ENCODE measurements around the gene TLX3.
A peak's percentile ranks its signal among the peaks of the same experiment; 100 is the strongest.

The TLX3 gene

DNA sequence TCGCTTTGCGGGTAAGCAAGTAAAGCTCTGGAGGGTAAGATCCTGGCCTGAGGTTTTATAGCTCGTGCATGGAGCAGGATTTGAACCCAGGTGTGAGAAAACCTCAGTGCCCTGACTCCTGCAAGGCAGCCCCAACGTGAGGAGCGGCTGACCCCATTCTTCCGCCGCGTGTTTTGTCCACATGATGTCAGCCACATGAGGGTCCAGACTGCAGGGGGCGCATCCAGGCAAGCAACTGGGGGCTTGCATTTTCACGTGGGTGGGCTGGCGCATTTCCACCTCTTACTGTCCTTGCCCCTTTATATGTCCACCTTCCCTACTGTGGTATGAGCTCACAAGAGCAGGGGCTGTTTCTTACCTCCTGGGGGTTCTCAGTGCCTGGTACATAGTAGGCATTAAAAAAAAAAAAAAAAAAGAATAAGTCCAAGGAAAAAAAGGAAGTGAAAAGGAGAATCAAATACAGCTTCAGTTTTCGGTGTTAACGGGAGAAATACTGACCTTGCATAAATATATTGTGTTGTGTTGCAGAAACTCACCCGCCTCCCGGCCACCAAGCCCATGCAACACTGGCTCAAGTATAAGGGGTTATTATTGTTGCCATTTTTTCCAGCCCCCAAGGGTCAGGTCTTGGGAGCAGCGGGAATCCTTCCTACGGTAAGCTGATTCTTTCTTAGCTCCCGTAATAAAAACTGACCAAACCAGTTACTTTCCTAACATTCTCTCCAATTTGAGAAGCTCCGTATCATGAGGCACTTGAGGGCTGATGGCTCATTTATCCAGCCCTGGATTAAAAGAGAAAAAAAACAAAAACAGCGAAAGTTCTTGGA is 15.0 kb downstream of the TLX3 start:
- H3K27ac ChIP-seq = no peak overlapping the region
- no peak for TF ChIP-seq ZFX (IDR thresholded peaks at IDR 0.05; ENCODE audit: borderline replicate concordance)
- TF ChIP-seq, protein P1, sequence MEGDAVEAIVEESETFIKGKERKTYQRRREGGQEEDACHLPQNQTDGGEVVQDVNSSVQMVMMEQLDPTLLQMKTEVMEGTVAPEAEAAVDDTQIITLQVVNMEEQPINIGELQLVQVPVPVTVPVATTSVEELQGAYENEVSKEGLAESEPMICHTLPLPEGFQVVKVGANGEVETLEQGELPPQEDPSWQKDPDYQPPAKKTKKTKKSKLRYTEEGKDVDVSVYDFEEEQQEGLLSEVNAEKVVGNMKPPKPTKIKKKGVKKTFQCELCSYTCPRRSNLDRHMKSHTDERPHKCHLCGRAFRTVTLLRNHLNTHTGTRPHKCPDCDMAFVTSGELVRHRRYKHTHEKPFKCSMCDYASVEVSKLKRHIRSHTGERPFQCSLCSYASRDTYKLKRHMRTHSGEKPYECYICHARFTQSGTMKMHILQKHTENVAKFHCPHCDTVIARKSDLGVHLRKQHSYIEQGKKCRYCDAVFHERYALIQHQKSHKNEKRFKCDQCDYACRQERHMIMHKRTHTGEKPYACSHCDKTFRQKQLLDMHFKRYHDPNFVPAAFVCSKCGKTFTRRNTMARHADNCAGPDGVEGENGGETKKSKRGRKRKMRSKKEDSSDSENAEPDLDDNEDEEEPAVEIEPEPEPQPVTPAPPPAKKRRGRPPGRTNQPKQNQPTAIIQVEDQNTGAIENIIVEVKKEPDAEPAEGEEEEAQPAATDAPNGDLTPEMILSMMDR (IDR thresholded peaks at IDR 0.05) = no peak

DNA sequence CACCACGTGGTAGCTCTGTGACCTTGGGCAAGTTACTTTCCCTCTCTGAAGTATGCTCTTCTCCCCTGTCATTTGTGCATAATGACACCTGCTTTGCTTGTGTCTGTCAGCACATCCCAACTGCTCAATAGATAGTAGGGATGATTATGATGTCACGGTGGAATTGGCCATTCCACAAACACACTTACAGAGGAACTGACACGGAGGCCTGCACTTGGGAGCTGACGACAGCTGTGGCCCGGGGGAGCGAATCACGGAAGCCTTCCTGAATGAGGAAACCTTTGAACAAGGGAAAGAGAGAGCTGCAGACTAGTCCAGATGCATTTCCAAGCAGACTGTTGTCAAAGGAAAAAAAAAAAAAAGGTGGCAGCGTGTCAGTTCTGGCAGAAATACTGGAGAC is 21.0 kb downstream of the TLX3 start:
- TF ChIP-seq, protein P1 (IDR thresholded peaks at IDR 0.05) = no peak
- no peak for TF ChIP-seq ZFX (IDR thresholded peaks at IDR 0.05; ENCODE audit: borderline replicate concordance)
- H3K27ac ChIP-seq = no peak overlapping the region

DNA sequence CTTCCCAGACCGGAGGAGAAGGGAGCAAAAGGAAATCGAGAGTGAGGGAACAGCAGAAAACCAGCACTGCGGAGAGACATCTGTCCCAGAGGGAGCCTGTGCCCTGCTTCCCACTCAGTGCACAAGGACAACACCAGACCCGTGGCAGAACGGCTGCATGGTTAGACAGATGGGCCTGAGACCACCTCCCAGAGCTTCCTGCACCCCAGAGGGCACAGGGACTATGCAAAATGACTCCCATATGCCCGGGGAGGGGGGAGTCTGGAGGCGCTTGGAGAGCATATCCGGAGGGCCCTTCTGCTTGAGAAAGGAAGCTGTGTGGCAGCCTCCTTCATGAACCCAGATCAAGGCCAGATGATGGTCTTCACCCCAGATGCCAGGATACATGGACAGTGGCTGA is 26.6 kb downstream of the TLX3 start:
- TF ChIP-seq, protein P1 (IDR thresholded peaks at IDR 0.05) = no peak
- no peak for TF ChIP-seq ZFX (IDR thresholded peaks at IDR 0.05; ENCODE audit: borderline replicate concordance)
- no peak overlapping the region for H3K27ac ChIP-seq

GRCh38 chr5:171336521-171337209 is 27.6 kb downstream of the TLX3 start:
- TF ChIP-seq ZFX (IDR thresholded peaks at IDR 0.05; ENCODE audit: borderline replicate concordance) = no peak
- TF ChIP-seq, protein P1 (IDR thresholded peaks at IDR 0.05) = peak; percentile 86
- H3K27ac ChIP-seq = no peak overlapping the region

DNA sequence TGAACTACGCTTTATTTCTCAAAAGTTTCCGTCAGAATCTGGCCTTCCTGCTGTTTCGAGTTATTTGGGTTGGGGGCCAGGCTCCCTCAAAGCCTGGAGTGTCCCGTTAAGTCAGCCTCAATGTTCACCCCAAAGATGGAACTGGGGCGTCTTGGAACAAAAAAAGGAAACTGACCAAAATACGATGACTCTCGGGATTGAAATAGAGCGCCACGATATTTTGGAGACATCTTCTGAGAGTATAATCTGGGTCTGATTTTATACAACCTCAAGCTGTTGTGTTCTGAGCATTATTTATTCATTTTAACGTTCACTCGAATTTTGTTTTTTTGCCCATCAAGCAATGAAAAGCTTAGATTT is 28.1 kb downstream of the TLX3 start:
- TF ChIP-seq ZFX (IDR thresholded peaks at IDR 0.05; ENCODE audit: borderline replicate concordance) = no peak
- TF ChIP-seq, protein P1 (IDR thresholded peaks at IDR 0.05) = peak; percentile 56

GRCh38 chr5:171340042-171340441 is 31.0 kb downstream of the TLX3 start:
- H3K27ac ChIP-seq = no peak overlapping the region
- TF ChIP-seq, protein P1 (IDR thresholded peaks at IDR 0.05) = no peak
- no peak for TF ChIP-seq ZFX (IDR thresholded peaks at IDR 0.05; ENCODE audit: borderline replicate concordance)

More for the DNA sequence above, 28.1 kb downstream of the TLX3 start:
- H3K27ac ChIP-seq = no peak overlapping the region

- no peak overlapping the region for H3K27ac ChIP-seq
- TF ChIP-seq, protein P1 (IDR thresholded peaks at IDR 0.05) = no peak
- TF ChIP-seq ZFX (IDR thresholded peaks at IDR 0.05; ENCODE audit: borderline replicate concordance) = no peak
Measured at GRCh38 chr5:171340491-171340890, 31.4 kb downstream of the TLX3 start.

Measured in 22Rv1 (cell line).